HepG2 (cell line): Measurements from ENCODE around the gene YWHAQ. TPM values are rescaled to one million over a fixed set of nuclear protein-coding genes. Genes with fewer than 3 reads are reported as not detected.

Experiments
- AGO1 ChIP-seq: fragments of 200-400 bp; formaldehyde crosslinking; IDR thresholded peaks from 2 replicates; pipeline ENCODE4 v1.6.1; 2017; ENCODE audit warnings: mild to moderate bottlenecking, low read depth, low read length, moderate library complexity; ENCODE audit not compliant: poor library complexity, severe bottlenecking
- CCDC6 ChIP-seq: sonication (generic); formaldehyde crosslinking; IDR thresholded peaks from 2 replicates; pipeline ENCODE4 v1.8.1; 2022; ENCODE audit warnings: mild to moderate bottlenecking, missing genetic modification reagents, moderate library complexity
- DMAP1 ChIP-seq: IDR thresholded peaks from 2 replicates; pipeline ENCODE4 v1.6.1; 2016
- EHMT2 ChIP-seq: fragments of 200-600 bp; sonication (generic); IDR thresholded peaks from 2 replicates; pipeline ENCODE4 v1.7.0; 2017; ENCODE audit warnings: antibody characterized with exemption, low read depth, low read length, borderline replicate concordance
- FLYWCH1 ChIP-seq: sonication (generic); formaldehyde crosslinking; IDR thresholded peaks from 2 replicates; pipeline ENCODE4 v1.8.1; 2023; ENCODE audit warnings: mild to moderate bottlenecking, missing genetic modification reagents
- FOXA3 ChIP-seq: IDR thresholded peaks from 2 replicates; pipeline ENCODE4 v1.6.1; 2016; ENCODE audit warnings: missing genetic modification reagents, missing compliant biosample characterization
- GZF1 ChIP-seq: sonication (generic); formaldehyde crosslinking; IDR thresholded peaks from 2 replicates; pipeline ENCODE4 v1.5.1; 2020; ENCODE audit warnings: mild to moderate bottlenecking, missing genetic modification reagents
- HNF1B ChIP-seq: sonication (generic); formaldehyde crosslinking; IDR thresholded peaks from 2 replicates; pipeline ENCODE4 v1.5.1; 2020; ENCODE audit warnings: mild to moderate bottlenecking, moderate library complexity, missing genetic modification reagents
- KLF13 ChIP-seq: sonication (generic); formaldehyde crosslinking; IDR thresholded peaks from 2 replicates; pipeline ENCODE4 v1.4.0; 2020; ENCODE audit warnings: mild to moderate bottlenecking, missing genetic modification reagents
- NRL ChIP-seq: sonication (generic); formaldehyde crosslinking; IDR thresholded peaks from 2 replicates; pipeline ENCODE4 v1.5.0; 2020; ENCODE audit warnings: missing genetic modification reagents, mild to moderate bottlenecking, moderate library complexity, borderline replicate concordance
- PITX1 ChIP-seq: sonication (generic); formaldehyde crosslinking; IDR thresholded peaks from 2 replicates; pipeline ENCODE4 v1.5.1; 2020; ENCODE audit warnings: mild to moderate bottlenecking, missing genetic modification reagents
- RNF2 ChIP-seq: fragments of 450-650 bp; conservative IDR thresholded peaks from 2 replicates; pipeline ENCODE4 v1.6.1; 2016; ENCODE audit warnings: low read depth
- SP4 ChIP-seq: sonication (generic); formaldehyde crosslinking; IDR thresholded peaks from 2 replicates; pipeline ENCODE4 v1.8.1; 2023; ENCODE audit warnings: mild to moderate bottlenecking, missing genetic modification reagents
- ZBTB7A ChIP-seq: sonication (generic); formaldehyde crosslinking; IDR thresholded peaks from 2 replicates; pipeline ENCODE4 v1.8.0; 2022; ENCODE audit warnings: mild to moderate bottlenecking, missing genetic modification reagents
- ZNF530 ChIP-seq: sonication (generic); formaldehyde crosslinking; IDR thresholded peaks from 2 replicates; pipeline ENCODE4 v1.5.0; 2020; ENCODE audit warnings: low read depth, mild to moderate bottlenecking, missing genetic modification reagents
- ZNF552 ChIP-seq: sonication (generic); formaldehyde crosslinking; IDR thresholded peaks from 2 replicates; pipeline ENCODE4 v1.9.0; 2022; ENCODE audit warnings: missing genetic modification reagents, mild to moderate bottlenecking, borderline replicate concordance
- ZNF878 ChIP-seq: sonication (generic); formaldehyde crosslinking; IDR thresholded peaks from 2 replicates; pipeline ENCODE4 v1.8.1; 2023; ENCODE audit warnings: mild to moderate bottlenecking, missing genetic modification reagents, moderate library complexity
- polyA plus RNA-seq, 8 experiments: library from polyadenylated mRNA; depleted of rRNA in 3 of 8; stranded (reverse) in 7 of 8; unstranded in 1 of 8; fragments of >200 nt; fragmentation: Illumina TruSeq in 4 of 8; extraction: Trizol in 4 of 8; gene quantifications; 2 replicates each; pipeline versions ENCODE4 v1.2.1 to v1.2.3, GENCODE V29; 2011 to 2016; ENCODE audit warnings: low read depth in 4 of 8, missing spikeins in 1 of 8, mixed read lengths in 1 of 8; ENCODE audit not compliant: insufficient read depth in 1 of 8
- total RNA-seq, 5 experiments: library from RNA; depleted of rRNA; stranded (reverse); fragments of >200 nt; fragmentation: Illumina TruSeq; extraction: Trizol; gene quantifications; 2 replicates each; pipeline ENCODE4 v1.2.3, GENCODE V29; 2016; ENCODE audit warnings: low read depth in 1 of 5
- TF ChIP-seq, protein P1 (sequence below): sonication (generic); formaldehyde crosslinking; IDR thresholded peaks from 2 replicates; pipeline ENCODE4 v1.4.0; 2020; ENCODE audit warnings: missing genetic modification reagents
- TF ChIP-seq, protein P2 (sequence below): sonication (generic); formaldehyde crosslinking; IDR thresholded peaks from 2 replicates; pipeline ENCODE4 v1.4.0; 2020; ENCODE audit warnings: mild to moderate bottlenecking, missing genetic modification reagents
- TF ChIP-seq, protein P3 (sequence below): sonication (generic); formaldehyde crosslinking; IDR thresholded peaks from 2 replicates; pipeline ENCODE4 v1.4.0; 2020; ENCODE audit warnings: missing genetic modification reagents
- TF ChIP-seq, protein P4 (sequence below): sonication (generic); formaldehyde crosslinking; IDR thresholded peaks from 2 replicates; pipeline ENCODE4 v1.5.0; 2020; ENCODE audit warnings: mild to moderate bottlenecking, missing genetic modification reagents

Gene YWHAQ
- total and polyA plus RNA-seq, 2 of the 13 experiments (the other 11 are each of a cell fraction or from before 2014, with no cell fraction given): 160 to 304 TPM

DNA sequence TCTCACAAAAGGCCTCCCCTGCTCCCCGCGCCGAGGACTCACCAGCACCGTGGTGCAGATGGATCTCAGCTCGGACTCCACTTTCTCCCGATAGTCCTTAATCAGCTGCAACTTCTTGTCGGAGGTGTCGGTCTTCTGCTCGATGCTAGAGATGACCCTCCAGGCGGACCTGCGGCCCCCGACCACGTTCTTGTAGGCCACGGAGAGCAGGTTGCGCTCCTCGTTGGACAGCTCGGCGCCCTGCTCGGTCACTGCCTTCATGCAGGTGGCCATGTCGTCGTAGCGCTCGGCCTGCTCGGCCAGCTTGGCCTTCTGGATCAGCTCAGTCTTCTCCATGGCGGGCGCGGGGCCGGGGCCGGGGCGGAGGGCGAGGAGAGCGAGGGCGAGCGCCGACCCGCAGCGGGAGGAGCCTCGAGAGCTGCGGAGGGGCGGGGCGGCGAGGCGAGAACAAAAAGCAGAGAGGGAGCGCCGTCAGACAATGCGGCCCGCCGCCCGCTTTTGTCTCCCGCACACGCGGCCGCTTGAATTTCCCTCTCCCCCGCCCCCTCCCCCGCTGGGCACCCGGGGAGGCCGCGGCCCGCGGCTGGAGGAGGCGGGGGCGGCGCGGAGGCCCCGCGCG is 571 bp downstream of the YWHAQ start (continued):
- TF ChIP-seq KLF13 (peak; percentile 87; the same call in 1 of the 2 replicates), RNF2 (peak; percentile 67; the same call in 1 of the 2 replicates), ZNF552 (CRISPR knock-in tag) (peak; percentile 17; the same call in 1 of the 2 replicates), NRL (peak; percentile 71; the same call in 1 of the 2 replicates), FLYWCH1 (CRISPR knock-in tag) (0 out of 2 replicates have a peak, but pooled peaks have one; percentile 33), CCDC6 (CRISPR knock-in tag) (peak; percentile 46; the same call in 1 of the 2 replicates), PITX1 (peak; percentile 24; the same call in 1 of the 2 replicates), AGO1 (no peak), EHMT2 (no peak), ZBTB7A (CRISPR knock-in tag) (no peak), FOXA3 (CRISPR knock-in tag) (peak; percentile 13; the same call in 1 of the 2 replicates), SP4 (CRISPR knock-in tag) (no peak), DMAP1 (CRISPR knock-in tag) (0 out of 2 replicates have a peak, but pooled peaks have one; percentile 35), GZF1 (0 out of 2 replicates have a peak, but pooled peaks have one; percentile 36), ZNF878 (CRISPR knock-in tag) (peak; percentile 32; the same call in 1 of the 2 replicates), HNF1B (peak; percentile 87; the same call in 1 of the 2 replicates), ZNF530 (CRISPR knock-in tag) (no peak; the same call in 1 of the 2 replicates)
- TF ChIP-seq, protein P1, sequence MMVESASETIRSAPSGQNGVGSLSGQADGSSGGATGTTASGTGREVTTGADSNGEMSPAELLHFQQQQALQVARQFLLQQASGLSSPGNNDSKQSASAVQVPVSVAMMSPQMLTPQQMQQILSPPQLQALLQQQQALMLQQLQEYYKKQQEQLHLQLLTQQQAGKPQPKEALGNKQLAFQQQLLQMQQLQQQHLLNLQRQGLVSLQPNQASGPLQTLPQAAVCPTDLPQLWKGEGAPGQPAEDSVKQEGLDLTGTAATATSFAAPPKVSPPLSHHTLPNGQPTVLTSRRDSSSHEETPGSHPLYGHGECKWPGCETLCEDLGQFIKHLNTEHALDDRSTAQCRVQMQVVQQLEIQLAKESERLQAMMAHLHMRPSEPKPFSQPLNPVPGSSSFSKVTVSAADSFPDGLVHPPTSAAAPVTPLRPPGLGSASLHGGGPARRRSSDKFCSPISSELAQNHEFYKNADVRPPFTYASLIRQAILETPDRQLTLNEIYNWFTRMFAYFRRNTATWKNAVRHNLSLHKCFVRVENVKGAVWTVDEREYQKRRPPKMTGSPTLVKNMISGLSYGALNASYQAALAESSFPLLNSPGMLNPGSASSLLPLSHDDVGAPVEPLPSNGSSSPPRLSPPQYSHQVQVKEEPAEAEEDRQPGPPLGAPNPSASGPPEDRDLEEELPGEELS (CRISPR knock-in tag): peak; percentile 32
- TF ChIP-seq, protein P2, sequence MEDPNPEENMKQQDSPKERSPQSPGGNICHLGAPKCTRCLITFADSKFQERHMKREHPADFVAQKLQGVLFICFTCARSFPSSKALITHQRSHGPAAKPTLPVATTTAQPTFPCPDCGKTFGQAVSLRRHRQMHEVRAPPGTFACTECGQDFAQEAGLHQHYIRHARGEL (CRISPR knock-in tag): peak; percentile 70; the same call in 1 of the 2 replicates
- TF ChIP-seq, protein P3, sequence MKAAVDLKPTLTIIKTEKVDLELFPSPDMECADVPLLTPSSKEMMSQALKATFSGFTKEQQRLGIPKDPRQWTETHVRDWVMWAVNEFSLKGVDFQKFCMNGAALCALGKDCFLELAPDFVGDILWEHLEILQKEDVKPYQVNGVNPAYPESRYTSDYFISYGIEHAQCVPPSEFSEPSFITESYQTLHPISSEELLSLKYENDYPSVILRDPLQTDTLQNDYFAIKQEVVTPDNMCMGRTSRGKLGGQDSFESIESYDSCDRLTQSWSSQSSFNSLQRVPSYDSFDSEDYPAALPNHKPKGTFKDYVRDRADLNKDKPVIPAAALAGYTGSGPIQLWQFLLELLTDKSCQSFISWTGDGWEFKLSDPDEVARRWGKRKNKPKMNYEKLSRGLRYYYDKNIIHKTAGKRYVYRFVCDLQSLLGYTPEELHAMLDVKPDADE (CRISPR knock-in tag): peak; percentile 30
- TF ChIP-seq, protein P4, sequence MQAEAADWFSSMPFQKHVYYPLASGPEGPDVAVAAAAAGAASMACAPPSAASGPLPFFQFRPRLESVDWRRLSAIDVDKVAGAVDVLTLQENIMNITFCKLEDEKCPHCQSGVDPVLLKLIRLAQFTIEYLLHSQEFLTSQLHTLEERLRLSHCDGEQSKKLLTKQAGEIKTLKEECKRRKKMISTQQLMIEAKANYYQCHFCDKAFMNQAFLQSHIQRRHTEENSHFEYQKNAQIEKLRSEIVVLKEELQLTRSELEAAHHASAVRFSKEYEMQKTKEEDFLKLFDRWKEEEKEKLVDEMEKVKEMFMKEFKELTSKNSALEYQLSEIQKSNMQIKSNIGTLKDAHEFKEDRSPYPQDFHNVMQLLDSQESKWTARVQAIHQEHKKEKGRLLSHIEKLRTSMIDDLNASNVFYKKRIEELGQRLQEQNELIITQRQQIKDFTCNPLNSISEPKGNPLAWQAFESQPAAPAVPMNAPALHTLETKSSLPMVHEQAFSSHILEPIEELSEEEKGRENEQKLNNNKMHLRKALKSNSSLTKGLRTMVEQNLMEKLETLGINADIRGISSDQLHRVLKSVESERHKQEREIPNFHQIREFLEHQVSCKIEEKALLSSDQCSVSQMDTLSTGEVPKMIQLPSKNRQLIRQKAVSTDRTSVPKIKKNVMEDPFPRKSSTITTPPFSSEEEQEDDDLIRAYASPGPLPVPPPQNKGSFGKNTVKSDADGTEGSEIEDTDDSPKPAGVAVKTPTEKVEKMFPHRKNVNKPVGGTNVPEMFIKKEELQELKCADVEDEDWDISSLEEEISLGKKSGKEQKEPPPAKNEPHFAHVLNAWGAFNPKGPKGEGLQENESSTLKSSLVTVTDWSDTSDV (CRISPR knock-in tag): no peak
